GM19240 (cell line): ENCODE measurements around the gene PEX16.

ENCODE experiments used
- DNase-seq: peaks from one replicate; pipeline ENCODE4 v3.0.0; 2011; ENCODE audit warnings: low spot score; ENCODE audit not compliant: insufficient read length

PEX16 gene

DNA sequence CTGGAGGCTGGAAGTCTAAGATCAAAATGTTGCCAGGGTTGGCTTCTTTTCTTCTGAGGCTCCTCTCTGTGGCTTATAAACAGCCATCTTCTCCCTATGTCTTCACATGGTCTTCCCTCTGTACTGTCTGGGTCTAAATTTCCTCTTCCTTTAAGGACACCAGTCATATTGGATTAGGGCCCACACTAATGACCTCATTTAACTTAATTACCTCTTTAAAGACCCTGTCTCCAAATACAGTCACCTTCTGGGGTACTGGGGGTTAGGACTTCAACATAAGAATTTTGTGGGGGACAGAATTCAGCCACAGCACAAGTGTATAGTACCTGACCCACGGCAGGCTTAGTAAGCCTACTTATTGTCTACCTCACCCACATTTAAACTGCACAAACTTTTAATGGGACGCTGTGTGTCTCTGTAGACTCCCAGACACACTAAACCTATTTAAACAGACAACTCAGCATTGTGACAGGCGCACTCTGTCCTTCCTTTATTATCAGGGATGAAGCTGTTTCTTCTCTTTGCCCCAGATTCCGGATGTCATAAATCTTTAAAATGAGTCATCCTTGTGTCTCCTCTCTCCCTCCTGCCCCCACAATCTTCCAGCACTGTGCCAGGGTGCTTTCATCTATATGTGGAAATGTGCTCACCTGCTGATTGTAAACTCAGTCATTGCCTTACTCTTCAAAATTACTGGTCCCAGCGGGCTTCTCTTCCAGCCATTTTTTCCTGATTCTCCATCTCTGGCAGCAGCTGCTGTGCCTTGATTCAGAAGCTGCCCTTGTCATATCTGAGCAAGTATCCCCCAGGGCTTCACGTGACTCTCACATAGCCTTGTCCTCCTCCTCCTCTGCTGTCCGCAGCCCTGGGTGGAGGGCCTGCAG lies 37.6 kb downstream of the PEX16 start:
- no peak for DNase-seq

DNA sequence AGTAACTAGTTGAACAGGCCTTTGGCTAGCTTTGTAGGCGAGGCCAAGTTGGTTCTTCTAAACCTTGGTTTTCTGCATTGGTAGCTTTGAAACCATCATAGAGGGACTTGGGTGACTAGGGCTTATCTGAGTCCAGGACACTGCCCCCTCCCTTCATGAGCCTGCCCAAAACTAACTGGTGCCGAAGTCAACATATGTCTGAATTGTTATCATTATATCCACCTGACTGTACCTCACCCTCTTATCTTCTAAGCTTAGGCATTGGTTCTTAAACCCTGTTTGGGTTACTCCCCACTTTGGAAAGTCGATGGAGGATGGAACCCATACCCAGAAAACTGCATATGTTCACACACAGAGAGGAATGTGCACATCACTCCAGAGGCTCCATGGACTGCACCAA lies 39.8 kb downstream of the PEX16 start:
- no peak for DNase-seq

DNA sequence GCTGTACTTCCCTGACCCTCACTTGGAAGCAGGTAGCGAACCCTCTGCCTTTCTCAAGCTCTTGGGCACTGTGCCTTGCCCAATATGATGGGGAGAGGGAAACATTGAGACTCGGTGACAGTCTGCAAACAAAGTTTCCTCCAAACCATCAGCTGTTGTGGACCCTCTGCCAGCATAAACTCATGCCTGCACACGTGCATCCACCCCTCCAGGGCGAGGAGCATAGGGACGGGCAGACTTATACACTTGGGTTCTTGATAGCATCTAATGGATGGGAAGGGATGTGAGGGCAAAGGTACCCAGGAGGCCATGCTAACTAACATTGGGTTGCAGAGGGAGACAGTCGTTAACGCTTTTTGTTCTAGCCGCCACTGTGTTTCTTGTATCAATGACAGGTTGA lies 40.5 kb downstream of the PEX16 start:
- no peak for DNase-seq

DNA sequence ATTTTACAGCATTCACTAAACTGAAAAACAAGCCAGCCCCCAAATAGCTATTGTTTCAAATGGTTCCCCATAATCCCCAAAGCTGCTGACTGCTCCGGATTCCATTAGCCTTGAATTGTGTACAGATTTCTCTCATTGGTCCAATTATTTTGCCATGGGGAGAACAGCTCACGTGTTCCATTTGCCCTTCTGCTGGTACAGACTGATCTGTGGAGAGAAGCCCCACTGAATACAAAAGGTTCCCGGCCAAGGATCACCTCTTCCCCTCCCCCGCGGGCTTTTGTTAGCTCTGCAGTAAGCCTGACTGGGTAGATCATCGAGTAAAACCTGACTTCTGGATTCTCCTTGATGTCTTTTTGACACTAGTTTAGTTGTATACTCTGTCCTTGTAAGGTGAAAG lies 41.3 kb downstream of the PEX16 start:
- DNase-seq: no peak

DNA sequence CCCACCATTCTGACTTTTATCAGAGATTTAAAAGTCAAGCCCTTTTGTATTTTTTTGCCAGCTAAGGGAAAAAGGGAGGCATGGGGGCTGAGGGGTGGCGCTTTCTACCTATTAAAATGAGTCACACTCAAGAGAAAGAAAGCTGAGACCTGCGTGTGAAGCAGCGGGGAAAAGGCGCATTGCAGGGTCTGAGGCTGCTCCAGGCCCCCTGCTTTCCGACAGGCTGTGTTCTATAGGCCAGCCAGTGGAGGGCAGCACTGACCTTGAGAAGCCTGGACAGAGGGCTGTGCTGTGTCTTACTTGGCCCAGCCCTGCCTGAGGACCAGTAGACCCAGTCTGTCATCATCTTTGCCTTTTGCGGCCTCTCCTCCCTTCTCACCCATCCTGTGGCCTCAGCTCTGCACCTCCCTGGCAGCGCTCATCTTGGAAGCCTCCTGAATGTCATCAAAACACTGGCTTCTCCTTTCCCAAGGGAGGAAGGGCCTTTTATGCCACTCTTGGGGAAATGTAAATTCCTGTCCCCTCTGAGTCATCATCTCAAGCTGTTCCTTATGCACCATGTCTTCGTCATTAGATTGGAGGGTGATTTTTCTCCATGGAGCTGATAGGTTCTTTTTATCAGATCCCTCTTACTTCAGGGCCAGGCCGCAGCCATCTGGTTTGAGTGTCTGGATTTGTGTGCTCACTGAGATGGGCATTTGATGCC lies 44.9 kb downstream of the PEX16 start:
- no peak for DNase-seq

DNA sequence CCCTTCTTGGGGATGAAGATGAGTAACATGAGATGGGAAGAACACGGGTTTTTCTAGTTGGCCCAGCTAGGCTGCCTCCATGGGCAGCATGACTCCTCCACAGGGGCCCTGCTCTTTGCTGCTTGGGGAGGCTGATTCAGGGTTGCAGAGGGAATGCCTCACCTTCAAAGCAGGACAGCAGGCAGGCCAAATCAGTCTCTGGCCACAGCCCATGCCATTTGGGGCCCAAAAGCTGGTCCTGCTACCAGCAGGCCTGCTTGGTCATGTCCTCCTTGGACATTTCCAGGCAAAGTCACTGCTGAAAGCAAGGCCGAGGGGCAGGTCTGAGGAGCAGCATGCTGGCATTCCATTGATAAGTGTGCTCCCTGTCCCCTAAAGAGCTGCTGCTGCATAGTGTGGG lies 46.0 kb downstream of the PEX16 start:
- DNase-seq: no peak

DNA sequence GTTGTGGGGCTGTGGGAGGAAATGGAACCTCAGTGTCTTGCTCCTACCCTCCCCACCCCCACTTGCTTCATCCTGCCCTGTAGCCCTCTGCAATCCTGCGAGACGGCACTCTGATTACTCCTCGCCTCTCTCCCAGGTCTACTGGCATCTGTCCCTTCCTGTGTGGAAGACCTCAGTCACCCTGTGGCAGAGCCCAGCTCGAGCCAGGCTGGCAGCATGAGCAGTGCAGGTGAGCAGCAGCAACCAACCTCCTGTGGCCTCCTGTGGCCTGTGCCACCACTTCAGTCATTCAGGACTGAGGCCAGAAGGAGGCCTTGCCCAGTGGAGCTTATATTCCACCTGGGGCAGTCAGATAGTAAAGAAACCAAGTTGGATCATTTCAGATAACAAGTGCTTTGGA lies 47.0 kb downstream of the PEX16 start:
- no peak for DNase-seq

DNA sequence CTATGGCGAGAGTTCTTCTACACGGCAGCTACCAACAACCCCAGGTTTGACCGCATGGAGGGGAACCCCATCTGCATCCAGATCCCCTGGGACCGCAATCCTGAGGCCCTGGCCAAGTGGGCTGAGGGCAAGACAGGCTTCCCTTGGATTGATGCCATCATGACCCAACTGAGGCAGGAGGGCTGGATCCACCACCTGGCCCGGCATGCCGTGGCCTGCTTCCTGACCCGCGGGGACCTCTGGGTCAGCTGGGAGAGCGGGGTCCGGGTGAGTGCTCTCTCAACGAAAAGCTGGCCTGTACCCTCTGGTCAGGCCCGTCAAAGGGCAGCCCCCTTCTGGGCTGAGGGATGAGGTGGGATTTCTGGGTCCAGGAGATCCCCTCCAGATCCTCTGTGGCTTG lies 48.1 kb downstream of the PEX16 start:
- DNase-seq: no peak

DNA sequence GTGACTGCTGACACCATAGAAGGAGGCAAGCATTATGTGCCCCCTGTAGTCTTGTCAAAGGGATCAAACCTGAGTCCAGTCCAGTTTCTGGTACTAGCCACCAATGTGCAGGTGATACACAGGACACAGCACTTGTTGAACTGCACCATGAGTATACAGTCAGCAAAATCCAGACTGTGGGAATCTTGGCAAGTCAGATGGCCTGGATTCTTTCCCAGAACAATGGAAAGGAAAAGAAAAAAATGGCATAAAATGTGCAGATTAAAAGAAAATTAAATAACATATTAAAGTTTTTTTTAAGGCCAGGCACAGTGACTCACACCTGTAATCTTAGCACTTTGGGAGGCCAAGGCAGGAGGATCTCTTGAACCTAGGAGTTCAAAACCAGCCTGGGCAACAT lies 53.6 kb downstream of the PEX16 start:
- DNase-seq: no peak

DNA sequence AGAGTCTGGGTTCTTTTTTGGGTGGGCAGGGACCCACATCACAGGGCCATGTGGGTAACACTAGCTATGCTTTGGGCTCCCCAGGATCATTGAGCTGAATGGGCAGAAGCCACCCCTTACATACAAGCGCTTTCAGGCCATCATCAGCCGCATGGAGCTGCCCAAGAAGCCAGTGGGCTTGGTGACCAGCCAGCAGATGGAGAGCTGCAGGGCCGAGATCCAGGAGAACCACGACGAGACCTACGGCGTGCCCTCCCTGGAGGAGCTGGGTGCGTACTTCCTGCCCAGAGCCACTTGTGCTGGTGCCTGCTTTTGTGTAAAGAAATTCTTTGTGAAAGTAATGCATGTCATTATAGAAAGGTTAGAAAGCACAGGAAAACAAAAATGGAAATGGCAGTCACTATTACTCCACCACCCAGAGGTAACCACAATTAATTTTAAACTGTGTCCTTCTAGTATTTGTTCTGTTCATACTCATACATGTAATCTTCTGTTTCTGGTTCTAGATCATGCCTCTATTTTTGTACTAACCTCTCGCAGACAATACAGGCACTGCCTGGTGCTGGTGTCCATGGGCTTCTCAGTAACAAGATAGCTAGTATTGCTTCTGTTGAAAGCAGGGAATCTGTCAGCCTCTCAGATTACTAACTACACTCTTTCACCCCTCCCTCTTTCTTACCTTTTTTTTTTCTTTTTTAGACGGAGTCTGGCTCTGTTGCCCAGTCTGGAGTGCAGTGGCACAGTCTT lies 56.7 kb downstream of the PEX16 start:
- DNase-seq: no peak

DNA sequence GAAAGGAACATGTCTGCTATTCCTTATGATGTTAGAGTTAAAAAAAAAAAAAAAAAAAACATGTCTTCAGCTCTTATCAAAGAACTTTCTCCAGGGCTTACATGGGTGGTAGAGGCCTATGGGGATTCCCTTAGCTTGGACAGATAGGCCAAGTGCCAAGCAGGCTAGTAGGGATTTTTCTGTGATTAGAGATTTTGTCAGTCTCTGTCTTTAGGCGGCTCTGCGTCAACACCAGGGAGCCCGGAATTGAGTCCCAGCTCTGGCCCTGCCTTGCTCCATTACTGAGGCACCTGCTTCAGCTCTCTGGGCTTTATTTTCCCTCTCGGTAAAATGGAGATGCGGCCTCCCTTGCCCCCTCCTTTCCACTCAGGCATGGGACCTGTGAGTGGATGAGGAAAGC lies 57.3 kb downstream of the PEX16 start:
- DNase-seq: no peak
